A549 treated with GW870086 at 1 μM for 4 hours (cell line): ENCODE data around the gene CRTC1. TPM values are rescaled to one million over a fixed set of nuclear protein-coding genes. Genes with fewer than 3 reads are reported as not detected.

ENCODE experiments used
- total RNA-seq: library from RNA; stranded (reverse); fragments of 200-300 nt; extraction: Qiagen RNA extraction; gene quantifications from 5 replicates; pipeline ENCODE4 v1.2.3, GENCODE V29; 2022; ENCODE audit warnings: low read depth

CRTC1 gene
- 2.5 to 4.1 TPM (median 3.6 TPM) in 5 replicates for total RNA-seq

GRCh38 chr19:18683109-18683957 lies at the start of gene CRTC1:
Gene CRTC1 (plus strand): TSS chr19:18683680. CDS start chr19:18683703, 23 bp downstream.

GRCh38 chr19:18636969-18637629 lies 46.4 kb upstream of the CRTC1 start, which contains the start of gene KLHL26:
Gene KLHL26 (plus strand): TSS chr19:18637028. CDS start chr19:18637055, 27 bp downstream.

GRCh38 chr19:18790566-18791314 lies 107.3 kb downstream of the CRTC1 start, which contains the start of gene COMP:
Gene COMP (minus strand): TSS chr19:18791305. CDS start chr19:18791269, 36 bp downstream.

GRCh38 chr19:18831524-18832305 lies 148.2 kb downstream of the CRTC1 start, which contains the start of gene UPF1:
Gene UPF1 (plus strand): TSS chr19:18831959. CDS start chr19:18832210, 251 bp downstream.

Other genes starting within 250 kb of the CRTC1 start
- 30.3 to 46.1 TPM (median 41.6 TPM) in 5 replicates for gene ISYNA1, start 245.5 kb upstream of the CRTC1 start, total RNA-seq
- 4.1 to 5.6 TPM (median 5.1 TPM) in 5 replicates for gene ELL, start 161.6 kb upstream of the CRTC1 start, total RNA-seq
- gene FKBP8, start 140.1 kb upstream of the CRTC1 start, total RNA-seq: 120 to 150 TPM (median 146 TPM) in 5 replicates
- 79.5 to 112 TPM (median 101 TPM) in 5 replicates for gene KXD1, start 125.8 kb upstream of the CRTC1 start, total RNA-seq
- 1,104 to 1,219 TPM (median 1,137 TPM) in 5 replicates for gene UBA52, start 111.8 kb upstream of the CRTC1 start, total RNA-seq
- 46.5 to 56.7 TPM (median 56.3 TPM) in 5 replicates for gene REX1BD, start 94.9 kb upstream of the CRTC1 start, total RNA-seq
- 2.5 to 5.2 TPM (median 3.6 TPM) in 5 replicates for gene CRLF1, start 76.9 kb upstream of the CRTC1 start, total RNA-seq
- gene TMEM59L, start 70.8 kb upstream of the CRTC1 start, total RNA-seq: 3.8 to 6.1 TPM (median 5.8 TPM) in 5 replicates
- gene KLHL26, start 46.7 kb upstream of the CRTC1 start, total RNA-seq: 2.3 to 3.4 TPM (median 3.4 TPM) in 5 replicates
- 0.06 to 0.16 TPM (median 0.08 TPM) in 5 replicates for gene COMP, start 107.6 kb downstream of the CRTC1 start, total RNA-seq
- 31.8 to 42.1 TPM (median 39.6 TPM) in 5 replicates for gene UPF1, start 148.3 kb downstream of the CRTC1 start, total RNA-seq
- 3.2 to 5.8 TPM (median 5.0 TPM) in 5 replicates for gene CERS1, start 212.5 kb downstream of the CRTC1 start, total RNA-seq
- gene COPE, start 235.7 kb downstream of the CRTC1 start, total RNA-seq: 132 to 176 TPM (median 157 TPM) in 5 replicates
- 31.2 to 49.9 TPM (median 42.7 TPM) in 5 replicates for gene DDX49, start 236.0 kb downstream of the CRTC1 start, total RNA-seq